CD4-positive, alpha-beta T cell treated with Interleukin-4 for 1 hour (primary cell): ENCODE measurements around the gene CEP41.
A peak's percentile ranks its signal among the peaks of the same experiment; 100 is the strongest.

Source experiments
- DNase-seq, 2 donors: peaks; one replicate each; pipeline ENCODE4 v3.0.0-alpha.2; 2020 to 2022

The CEP41 gene

GRCh38 chr7:130367088-130367755 lies 73.6 kb downstream of the CEP41 start:
- DNase-seq: peak; percentile 26 to 50

DNA sequence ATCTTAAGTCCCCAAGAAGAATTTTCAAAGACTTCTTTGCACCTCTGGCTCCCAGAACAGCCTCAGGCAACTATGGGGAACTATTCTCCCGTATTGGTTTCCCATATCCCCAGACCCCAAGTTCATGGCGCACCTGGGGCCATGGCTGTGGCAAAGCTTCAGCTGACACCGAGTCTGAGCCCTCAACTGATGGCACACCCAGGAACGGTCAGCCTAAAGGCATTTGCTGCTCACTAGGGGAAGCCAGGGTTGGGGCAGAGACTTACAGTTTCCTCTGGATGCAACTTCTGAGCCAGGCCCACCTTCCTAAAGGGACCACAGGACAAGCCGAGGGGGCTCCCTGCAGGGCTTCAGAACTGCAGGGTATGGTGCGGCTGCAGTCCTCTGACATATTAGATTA lies 74.3 kb downstream of the CEP41 start:
- no peak for DNase-seq

GRCh38 chr7:130365511-130366441 lies 75.0 kb downstream of the CEP41 start:
- DNase-seq: no peak

GRCh38 chr7:130365088-130365487 lies 75.7 kb downstream of the CEP41 start:
- no peak for DNase-seq

GRCh38 chr7:130364451-130364850 lies 76.4 kb downstream of the CEP41 start:
- DNase-seq: no peak

DNA sequence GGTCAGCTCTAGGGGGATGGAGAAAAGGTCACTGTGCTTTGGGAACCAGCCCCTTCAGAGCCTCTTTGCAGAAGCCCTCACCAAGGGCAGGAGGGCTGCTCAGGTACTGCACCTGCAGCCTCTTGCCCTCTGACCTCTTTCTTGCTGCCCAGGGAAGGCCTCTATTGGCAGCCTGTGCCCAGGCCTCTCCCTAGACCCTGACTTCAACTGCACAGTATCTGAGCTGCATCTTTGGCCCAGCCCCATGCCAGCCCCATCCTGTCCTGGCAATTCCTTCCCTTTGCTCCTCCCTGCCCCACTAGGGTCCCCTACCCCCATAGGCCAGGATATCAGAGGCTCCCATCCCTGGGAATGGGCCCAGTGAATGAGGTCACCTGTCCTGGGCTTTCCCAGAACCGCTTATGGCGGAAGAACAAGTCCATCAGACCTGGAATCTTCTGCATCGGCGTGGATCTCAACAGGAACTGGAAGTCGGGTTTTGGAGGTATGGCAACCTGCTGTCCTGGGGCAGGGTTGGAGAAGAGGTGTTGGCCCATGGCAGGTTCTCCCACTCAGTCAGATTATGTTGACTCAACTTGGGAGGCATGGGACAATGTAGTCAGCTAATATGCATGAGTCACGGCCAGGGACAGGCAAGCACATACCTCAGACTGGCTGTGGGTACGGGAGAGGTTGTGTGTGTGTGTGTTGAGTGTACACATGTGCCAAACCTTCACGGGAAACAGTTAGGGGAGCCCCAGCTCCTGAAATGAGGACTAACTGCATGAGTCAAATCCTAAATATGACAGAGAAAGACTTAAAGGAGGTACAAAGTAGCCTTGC lies 77.6 kb downstream of the CEP41 start:
- no peak for DNase-seq

DNA sequence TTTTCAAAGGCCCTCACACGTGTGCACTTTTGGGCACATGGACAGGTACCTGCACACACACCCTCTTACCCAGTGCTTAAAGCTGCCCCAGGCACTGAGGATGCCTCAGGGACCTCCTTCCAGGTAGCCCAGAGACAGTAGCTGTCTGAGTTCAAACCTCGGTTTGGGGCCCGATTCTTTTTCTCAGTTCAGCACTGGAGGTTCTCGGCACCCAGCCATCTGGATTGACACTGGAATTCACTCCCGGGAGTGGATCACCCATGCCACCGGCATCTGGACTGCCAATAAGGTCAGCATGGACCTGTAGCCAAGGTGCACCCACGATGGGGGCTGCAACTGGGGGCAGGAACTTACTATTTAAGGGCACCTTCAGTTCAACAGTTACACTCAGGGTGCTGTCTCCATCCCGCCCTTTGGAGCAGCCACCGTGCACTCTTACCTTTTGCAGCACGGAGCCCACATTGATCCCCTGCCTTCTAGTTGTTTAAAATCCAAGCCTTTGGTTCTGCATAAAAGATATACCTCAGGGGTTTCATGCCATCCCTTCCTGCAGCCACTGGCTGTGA lies 78.5 kb downstream of the CEP41 start:
- no peak for DNase-seq

DNA sequence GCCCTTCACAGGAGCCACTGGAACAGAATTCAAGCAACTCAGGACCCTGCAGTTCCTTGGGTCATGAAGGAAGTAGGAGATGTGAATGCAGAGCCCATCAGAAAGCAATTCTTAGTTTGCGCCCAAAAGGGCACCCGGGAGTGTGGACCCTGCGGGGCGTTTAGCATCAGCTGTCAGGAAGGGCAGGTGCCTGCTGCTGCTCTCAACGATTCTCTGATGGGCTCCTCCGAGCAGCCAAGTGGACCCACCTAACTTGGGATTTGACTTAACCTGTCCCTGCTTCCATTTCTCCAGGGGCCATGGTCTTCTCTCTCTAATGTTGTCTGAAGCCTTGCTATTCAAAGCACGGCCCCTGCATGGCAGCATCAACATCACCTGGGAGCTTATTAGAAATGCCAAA lies 79.1 kb downstream of the CEP41 start:
- no peak for DNase-seq

- no peak for DNase-seq
Measured at GRCh38 chr7:130360518-130360917, 80.3 kb downstream of the CEP41 start.

DNA sequence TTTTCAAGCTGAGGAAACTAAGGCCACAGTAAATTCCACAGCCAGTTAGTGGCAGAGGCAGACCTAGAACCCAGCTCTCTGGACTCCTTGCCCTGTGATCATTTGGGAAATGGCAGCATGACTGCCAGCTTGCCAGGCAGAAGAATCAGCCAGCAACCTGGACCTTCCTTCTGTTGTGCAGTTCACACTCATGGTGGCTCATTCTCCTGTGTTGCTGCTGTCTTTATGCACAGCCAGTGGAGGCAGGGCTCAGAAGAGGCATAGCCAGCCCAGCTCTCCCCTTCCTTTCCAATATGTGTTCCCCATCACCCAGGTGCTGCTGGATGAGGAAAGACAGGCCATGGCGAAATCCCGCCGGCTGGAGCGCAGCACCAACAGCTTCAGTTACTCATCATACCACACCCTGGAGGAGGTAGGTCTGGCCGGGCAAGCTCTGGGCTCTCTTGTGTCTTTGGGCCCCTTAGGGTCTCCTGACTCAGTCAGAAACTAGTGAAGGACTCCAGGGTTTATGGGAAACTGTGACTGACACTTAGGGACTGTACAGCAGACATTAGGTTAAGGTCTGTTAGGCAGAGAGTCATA lies 81.4 kb downstream of the CEP41 start:
- DNase-seq: no peak

DNA sequence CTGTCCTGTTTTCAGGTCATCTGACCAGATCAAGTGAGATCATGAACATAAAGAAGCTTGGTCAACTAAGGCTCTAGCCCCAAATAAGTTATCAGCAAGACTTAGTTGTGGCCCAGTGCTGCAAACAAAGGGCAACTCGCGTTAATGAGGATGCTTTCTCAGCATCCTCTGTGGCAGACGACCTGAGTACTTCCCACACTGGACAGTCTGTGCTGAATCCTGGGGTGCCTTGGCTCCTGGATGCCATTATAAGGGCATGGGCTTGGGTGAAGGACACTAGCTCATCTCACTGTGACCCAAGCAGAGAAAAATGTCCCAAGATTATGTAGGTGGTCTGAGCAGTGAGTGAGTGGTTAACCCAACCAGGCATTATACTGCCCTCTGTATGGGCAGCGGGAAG lies 82.3 kb downstream of the CEP41 start:
- no peak for DNase-seq

DNA sequence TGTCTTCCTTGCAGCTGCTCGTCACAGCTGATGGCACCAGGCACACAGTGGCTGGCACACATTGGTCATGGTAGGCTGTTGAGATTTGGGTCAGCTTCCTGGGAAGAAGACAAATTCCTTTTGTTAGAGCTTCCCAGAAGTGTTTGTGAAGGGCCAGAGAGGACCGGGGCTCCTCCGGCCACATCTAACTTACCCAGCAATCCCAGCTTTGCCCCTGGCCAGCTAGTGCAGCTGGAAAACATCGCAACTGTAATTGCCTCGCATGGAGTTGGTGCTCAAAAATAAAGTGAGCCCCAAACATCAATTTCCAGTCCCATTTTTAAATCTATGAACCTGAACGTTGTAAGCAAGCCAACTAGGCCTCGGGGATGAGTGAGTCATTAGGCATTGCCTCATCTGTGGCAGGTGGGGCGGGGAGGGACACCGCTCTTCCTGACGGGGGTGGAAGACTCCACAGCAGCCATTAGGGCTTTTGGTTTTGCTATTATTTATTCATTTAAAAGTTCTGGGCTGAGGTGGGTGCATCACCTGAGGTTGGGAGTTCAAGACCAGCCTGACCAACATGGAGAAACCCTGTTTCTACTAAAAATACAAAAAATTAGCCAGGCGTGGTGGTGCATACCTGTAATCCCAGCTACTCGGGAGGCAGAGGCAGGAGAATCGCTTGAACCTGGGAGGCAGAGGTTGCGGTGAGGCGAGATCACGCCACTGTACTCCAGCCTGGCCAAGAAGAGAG lies 83.8 kb downstream of the CEP41 start:
- no peak for DNase-seq

DNA sequence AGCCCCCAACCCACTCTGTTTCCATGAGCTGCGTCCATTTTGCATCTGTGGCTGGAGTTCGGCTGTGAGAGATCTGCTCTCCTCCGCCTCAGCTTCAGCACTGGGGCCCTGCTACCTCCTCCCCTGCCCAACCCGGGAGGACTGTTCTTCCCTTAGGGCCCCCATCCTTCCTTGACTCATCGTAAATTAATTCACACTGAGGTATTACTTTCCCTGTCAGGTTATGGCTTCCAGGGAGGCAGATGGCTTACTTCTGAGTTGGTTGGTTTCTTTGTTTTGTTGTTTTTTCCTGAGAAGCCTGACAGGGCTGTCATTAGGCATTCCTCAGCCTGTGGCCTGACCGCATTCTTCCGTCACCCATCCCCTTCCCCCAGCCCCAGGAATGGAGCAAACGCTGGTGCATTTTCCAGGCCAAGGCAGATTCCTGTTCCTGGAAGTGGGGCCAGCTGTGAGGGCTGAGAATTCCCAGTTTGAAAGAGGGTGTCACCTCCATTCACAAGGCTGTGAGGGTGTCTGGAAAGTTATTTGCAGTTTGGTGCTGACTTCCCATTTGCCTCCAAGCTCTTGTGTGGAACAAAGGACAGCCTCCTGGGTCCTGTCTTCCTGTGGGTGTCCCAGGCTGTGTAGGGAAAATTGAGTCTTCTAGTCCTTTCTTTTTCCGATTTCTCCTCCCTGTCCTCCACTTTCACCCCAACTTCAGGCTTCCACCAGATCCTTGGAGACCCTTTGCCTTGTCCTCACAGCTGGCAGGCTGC lies 84.5 kb downstream of the CEP41 start:
- no peak for DNase-seq

DNA sequence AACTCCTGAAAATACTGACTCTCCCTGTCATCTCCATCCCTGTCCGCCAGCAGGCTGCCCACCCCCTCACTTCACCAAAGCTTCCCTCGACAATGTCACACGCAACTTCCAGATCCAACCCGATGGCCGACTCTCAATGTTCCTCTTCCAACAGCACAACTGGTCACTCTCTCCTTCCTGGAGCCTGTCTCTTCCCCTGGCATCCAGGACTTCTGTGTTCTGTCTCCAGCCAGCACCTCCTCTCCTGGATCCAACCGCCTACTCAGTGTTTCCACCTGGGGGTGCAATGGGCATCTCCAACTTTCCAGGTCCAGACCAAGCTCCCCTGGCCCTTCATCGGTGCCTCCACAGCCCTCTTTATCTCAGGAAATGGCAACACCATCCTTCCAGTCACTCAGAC lies 87.6 kb downstream of the CEP41 start:
- no peak for DNase-seq

GRCh38 chr7:130352194-130353074 lies 88.4 kb downstream of the CEP41 start:
- DNase-seq: no peak

DNA sequence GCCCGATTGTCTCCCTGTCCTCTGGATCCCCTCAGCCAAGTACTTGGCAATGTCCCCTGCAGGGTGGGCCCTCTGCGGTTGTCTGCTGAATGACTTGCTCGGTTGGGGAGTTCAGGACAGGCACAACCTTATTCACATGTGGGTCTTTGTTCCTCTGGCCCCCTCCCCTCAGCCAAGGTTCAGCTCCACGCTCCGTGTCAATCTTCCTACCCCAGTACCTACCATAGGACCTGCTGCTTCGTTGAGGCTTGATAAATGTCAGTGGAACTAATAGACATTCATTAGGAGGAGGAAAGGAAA lies 89.1 kb downstream of the CEP41 start:
- no peak for DNase-seq

DNA sequence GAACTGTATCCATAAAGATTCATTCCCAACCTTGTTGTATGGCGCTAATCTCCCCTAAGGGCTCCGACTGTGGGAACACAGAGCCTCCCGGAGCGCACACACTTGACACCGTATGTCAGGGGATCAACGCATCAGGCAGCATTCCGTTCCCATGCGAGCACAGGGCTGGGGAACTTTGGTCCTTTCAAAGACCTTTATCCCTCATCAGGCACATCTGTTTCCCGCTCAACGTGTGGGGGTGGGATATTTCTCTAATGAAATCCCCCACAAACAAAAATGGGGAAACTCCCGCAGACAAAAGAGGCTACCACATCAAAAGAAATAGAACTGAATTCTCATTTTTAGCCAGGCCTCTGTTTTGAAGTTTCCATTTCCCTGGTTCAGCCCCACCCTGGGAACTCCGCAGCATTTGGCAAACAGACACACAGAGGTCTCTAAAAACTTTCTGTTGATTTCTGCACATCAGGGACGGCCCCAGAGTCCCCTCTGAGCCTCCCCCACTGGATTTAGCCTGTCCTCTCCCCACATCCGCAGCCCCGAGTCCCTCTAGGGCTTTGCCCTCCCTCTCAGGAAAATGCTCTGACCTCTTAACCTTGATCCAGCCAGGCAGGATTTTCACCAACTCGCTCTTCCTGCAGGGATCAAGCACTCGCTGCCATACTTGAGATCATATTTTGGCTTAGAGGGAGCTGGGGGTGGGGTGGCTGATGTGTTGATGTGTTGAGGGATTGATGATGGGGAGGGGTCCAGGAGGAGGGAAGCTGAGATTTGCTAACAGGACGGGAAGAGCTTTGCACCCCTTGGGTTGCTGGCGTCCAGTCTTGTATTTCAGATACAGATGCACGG lies 89.6 kb downstream of the CEP41 start:
- DNase-seq: no peak

DNA sequence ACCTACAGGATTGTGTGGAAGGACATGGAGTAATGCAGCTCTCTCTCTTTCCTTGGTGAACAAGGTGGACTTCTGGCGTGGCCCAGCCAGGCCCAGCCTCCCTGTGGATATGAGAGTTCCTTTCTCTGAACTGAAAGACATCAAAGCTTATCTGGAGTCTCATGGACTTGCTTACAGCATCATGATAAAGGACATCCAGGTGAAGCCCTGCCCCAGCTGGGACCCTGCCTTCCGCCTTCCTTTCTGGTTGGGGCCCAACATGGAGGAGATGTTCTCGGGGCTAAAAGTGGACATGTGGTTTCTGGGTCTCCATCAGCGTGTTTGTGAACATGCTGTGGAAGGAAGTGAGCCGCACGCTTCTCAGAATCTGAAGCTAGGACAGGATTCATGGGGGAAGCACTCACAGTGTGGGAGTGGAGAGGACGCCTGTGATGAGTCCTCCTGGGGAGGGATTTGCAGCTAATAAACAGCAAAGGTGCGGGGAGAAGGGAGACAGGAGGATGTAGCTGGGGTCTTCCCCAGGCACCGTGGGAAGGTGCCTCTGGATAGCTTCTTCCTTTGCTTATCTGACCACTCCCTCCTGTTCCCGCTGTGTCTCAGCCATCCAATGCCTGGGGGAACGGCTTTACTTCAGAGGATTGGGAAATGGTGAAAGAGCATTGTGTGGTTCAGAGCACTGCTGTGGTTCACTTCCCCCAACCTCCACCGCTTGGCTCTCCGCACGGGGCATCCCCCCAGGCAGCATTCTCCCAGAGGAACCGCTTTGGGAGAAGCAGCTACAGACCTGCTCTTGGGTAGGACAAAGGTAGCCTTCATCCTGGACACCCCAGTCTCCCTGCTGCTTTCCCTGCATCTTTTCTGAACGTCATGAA lies 90.7 kb downstream of the CEP41 start:
- no peak for DNase-seq
